ENCODE measurements around the gene CAMK4. TPM values are rescaled to one million over a fixed set of nuclear protein-coding genes. Genes with fewer than 3 reads are reported as not detected.

Gene CAMK4
- total RNA-seq, 1 experiment from 2014 or later, result 6.3 TPM

DNA sequence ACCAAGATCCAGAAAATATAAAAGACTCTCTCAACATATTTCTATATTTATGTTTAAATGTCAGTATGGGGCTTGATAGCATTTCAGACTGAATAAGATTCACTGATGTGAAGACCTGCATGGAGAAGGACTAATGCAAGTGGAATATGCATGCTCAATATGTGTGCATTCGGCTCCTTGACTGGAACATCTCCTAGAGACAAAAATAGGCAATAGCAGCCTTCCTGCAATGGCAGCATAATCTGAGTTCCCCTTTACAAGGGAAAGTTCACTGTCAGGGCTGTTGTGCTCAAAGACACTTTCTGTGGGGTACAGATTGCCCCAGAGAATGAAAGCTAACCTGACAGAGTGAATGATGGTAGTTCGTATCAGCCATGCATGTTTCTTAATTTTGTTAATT, 245.7 kb downstream of the CAMK4 start:
- H3K27me3 ChIP-seq (ENCODE audit: insufficient read depth, low read length), result no peaks in the 10 kb centered on the region

More for the DNA sequence above, 245.7 kb downstream of the CAMK4 start:
- H3T11ph ChIP-seq (ENCODE audit: low read length), result no peak overlapping the region
- H3K27ac ChIP-seq (ENCODE audit: insufficient read length, low read depth, low read length), result no peak overlapping the region
- H3K56ac ChIP-seq (ENCODE audit: insufficient read length, low read depth, low read length), result no peak overlapping the region
- Mint-ChIP-seq H3K36me3 (ENCODE audit: insufficient read depth in 1 of 3, low read depth in 3 of 3) (peaks cover 2 to 23% (median 4%) of the 10 kb centered on the region in 3 experiments; a peak in 5 of 7 replicates), H3K27me3 (ENCODE audit: low read depth) (no peaks in the 10 kb centered on the region), H3K4me3 (no peak overlapping the region), H3K27ac (no peak overlapping the region), H3K4me1 (no peaks in the 10 kb centered on the region), H3K9me3 (peaks cover 12 to 14% of the 10 kb centered on the region in 2 experiments)
- H3K4me1 ChIP-seq (ENCODE audit: insufficient read depth, low read length), result no peaks in the 10 kb centered on the region
- H3K14ac ChIP-seq (ENCODE audit: insufficient read depth, low read length), result no peak overlapping the region
- no peak overlapping the region for H3K23ac ChIP-seq (ENCODE audit: insufficient read length, low read depth, low read length)
- no peak overlapping the region for H4K5ac ChIP-seq (ENCODE audit: insufficient read length, low read depth, low read length)
- no peak overlapping the region for H2BK12ac ChIP-seq (ENCODE audit: insufficient read length, low read depth, low read length)
- no peak overlapping the region for H3K4ac ChIP-seq (ENCODE audit: low read depth, low read length)
- no peak overlapping the region for H2BK5ac ChIP-seq (ENCODE audit: insufficient read length, low read length)
- H3K23me2 ChIP-seq (ENCODE audit: insufficient read length, low read depth, low read length, poor library complexity, severe bottlenecking), result no peaks in the 10 kb centered on the region
- TF ChIP-seq, protein P1, sequence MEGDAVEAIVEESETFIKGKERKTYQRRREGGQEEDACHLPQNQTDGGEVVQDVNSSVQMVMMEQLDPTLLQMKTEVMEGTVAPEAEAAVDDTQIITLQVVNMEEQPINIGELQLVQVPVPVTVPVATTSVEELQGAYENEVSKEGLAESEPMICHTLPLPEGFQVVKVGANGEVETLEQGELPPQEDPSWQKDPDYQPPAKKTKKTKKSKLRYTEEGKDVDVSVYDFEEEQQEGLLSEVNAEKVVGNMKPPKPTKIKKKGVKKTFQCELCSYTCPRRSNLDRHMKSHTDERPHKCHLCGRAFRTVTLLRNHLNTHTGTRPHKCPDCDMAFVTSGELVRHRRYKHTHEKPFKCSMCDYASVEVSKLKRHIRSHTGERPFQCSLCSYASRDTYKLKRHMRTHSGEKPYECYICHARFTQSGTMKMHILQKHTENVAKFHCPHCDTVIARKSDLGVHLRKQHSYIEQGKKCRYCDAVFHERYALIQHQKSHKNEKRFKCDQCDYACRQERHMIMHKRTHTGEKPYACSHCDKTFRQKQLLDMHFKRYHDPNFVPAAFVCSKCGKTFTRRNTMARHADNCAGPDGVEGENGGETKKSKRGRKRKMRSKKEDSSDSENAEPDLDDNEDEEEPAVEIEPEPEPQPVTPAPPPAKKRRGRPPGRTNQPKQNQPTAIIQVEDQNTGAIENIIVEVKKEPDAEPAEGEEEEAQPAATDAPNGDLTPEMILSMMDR (conservative IDR thresholded peaks at IDR 0.05), result no peak
- H4K8ac ChIP-seq (replicated peaks; ENCODE audit: insufficient read length, low read depth, low read length), result no peak overlapping the region
- no peak overlapping the region for H2BK120ac ChIP-seq (ENCODE audit: low read depth, low read length, poor library complexity, severe bottlenecking)
- H2AFZ ChIP-seq (ENCODE audit: low read length), result no peak overlapping the region
- no peak overlapping the region for H2BK15ac ChIP-seq (ENCODE audit: low read depth, low read length)
- no peaks in the 10 kb centered on the region for H3K9me3 ChIP-seq (ENCODE audit: control insufficient read depth, low read depth, low read length)
- no peak overlapping the region for H3K18ac ChIP-seq (ENCODE audit: insufficient read length, low read depth, low read length)
- H2BK20ac ChIP-seq (ENCODE audit: low read depth, low read length, poor library complexity, severe bottlenecking), result no peak overlapping the region
- no peak overlapping the region for H3K9ac ChIP-seq (ENCODE audit: extremely low read depth, insufficient read length, low read length)
- no peaks in the 10 kb centered on the region for H4K20me1 ChIP-seq (ENCODE audit: control insufficient read depth, insufficient read depth, insufficient read length)
- H2AK5ac ChIP-seq (ENCODE audit: insufficient read length, low read length), result no peak overlapping the region
- DNase-seq, result no peak
- no peaks in the 10 kb centered on the region for H3K79me1 ChIP-seq (ENCODE audit: insufficient read depth, low read depth, low read length, poor library complexity, severe bottlenecking)
- no peak overlapping the region for H4K91ac ChIP-seq (ENCODE audit: insufficient read length, low read depth, low read length)
- H3K4me2 ChIP-seq (ENCODE audit: insufficient read depth, insufficient read length, low read length), result no peak overlapping the region
- WGBS (ENCODE audit: extremely low coverage, insufficient read length, low lambda C conversion rate), result no CpG with 5 or more reads among the region's 2 CpGs
- H3K79me2 ChIP-seq (ENCODE audit: insufficient read depth, low read length), result no peaks in the 10 kb centered on the region
